ENCODE results near the gene BCL11B. TPM values are rescaled to one million over a fixed set of nuclear protein-coding genes. Genes with fewer than 3 reads are reported as not detected.
"Not testable (repeated sequence)": the region's sequence is repeated elsewhere in the genome, so short reads cannot be mapped to it uniquely, and the experiment has no call there.

BCL11B gene
- total and polyA plus RNA-seq, 2 donors (not counting 1 experiment from before 2014, with no cell fraction given): 0.33 to 0.42 TPM

DNA sequence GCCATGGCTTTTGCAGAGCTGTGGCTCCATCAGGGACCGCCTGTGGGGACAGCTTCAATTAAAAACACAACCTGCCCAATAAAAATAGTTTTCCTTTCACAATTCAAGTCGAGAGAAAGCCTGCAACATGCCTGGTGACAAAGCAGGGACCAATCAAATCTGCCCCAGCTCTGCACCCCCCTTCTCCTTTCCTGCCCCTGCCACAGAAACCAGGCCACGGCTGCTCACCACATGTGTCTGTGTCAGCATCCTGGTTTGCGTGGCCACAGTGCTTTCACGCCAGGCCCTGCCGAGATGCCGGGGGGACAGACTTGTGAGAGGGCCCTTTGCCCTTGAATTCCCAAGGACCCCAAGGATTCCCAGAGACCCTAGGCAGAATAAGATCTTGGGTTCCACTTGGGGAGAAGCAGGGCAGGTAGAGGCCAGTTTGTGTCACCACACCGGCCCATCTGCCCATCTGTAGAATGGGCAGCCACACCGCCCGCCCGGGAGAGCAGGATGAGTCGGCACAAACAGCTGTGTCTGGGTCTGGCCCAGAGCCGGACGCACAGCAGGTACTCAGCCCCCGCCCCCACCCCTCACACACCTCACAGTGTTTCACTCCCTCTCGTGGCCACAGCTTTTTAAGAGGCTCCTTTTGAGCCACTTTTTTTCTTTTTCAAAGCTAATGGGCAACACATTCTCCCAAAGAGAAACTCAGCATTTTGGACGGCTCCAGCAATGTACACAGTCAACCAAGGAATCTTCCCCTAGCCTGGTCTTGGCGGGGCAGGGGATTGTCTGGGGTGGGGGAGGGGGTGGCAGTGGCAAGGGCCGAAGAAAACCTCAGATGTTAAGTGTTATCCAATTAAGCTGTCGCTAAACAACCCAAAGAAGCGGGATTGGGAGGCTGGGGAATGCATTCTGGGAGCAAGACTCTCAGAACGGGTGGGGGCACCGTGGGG lies 41.5 kb downstream of the BCL11B start:
- no peak overlapping the region for H3K4me3 ChIP-seq (ENCODE audit: control extremely low read depth in 1 of 5, extremely low read depth in 1 of 5, insufficient read depth in 1 of 5, low read depth in 2 of 5, low read length in 4 of 5)
- peaks cover 2% of the 10 kb centered on the region for H3K9me3 Mint-ChIP-seq (ENCODE audit: insufficient read depth)
- no peaks in the 10 kb centered on the region for H3K36me3 ChIP-seq (replicated peaks in 1 of 2; ENCODE audit: control extremely low read depth in 1 of 2, control insufficient read depth in 1 of 2, extremely low read depth in 1 of 2, insufficient read depth in 2 of 2, low read length in 1 of 2)
- H3K9me3 ChIP-seq (ENCODE audit: control extremely low read depth in 1 of 3, control insufficient read depth in 2 of 3, insufficient read depth in 1 of 3, low read length in 2 of 3): peaks cover 0 to 58% (median 6%) of the 10 kb centered on the region in 3 donors
- H3K27ac Mint-ChIP-seq: no peak overlapping the region
- CTCF ChIA-PET: no interaction called here
- POLR2A ChIA-PET: no interaction called here
- ATAC-seq (ENCODE audit: low read depth) (no peak), DNase-seq (no peak)
- no peaks in the 10 kb centered on the region for H3K4me1 ChIP-seq (ENCODE audit: control insufficient read depth in 2 of 2, insufficient read depth in 2 of 2, low read length in 2 of 2)
- no peak overlapping the region for H3K4me3 Mint-ChIP-seq
- 54% methylated on average over 21 of the region's 23 CpGs for WGBS (ENCODE audit: insufficient coverage)
- TF ChIP-seq CTCF (IDR thresholded peaks at IDR 0.05): no peak
- intact Hi-C loops (cut with micrococcal nuclease): no loop called here
- no peak overlapping the region for H3K27ac ChIP-seq (ENCODE audit: low read length in 2 of 2)
- H3K27me3 ChIP-seq (replicated peaks in 1 of 4; ENCODE audit: control extremely low read depth in 1 of 4, control insufficient read depth in 3 of 4, insufficient read depth in 4 of 4, low read length in 3 of 4): peaks cover 0 to 14% (median 2%) of the 10 kb centered on the region in 4 experiments
- no peaks in the 10 kb centered on the region for H3K79me2 ChIP-seq (ENCODE audit: control insufficient read depth, insufficient read depth, low read length)
- no peak overlapping the region for H2AFZ ChIP-seq (ENCODE audit: insufficient read depth, low read depth, low read length, poor library complexity, severe bottlenecking)
- H3K4me2 ChIP-seq (replicated peaks; ENCODE audit: low read depth, low read length, poor library complexity, severe bottlenecking): no peak overlapping the region
- no peaks in the 10 kb centered on the region for H4K20me1 ChIP-seq (ENCODE audit: control insufficient read depth, insufficient read depth, low read length, poor library complexity, severe bottlenecking)
- peaks cover 23% of the 10 kb centered on the region for H3K27me3 Mint-ChIP-seq
- H3K9ac ChIP-seq (ENCODE audit: low read length): no peak overlapping the region
- H3K4me1 Mint-ChIP-seq: no peaks in the 10 kb centered on the region

DNA sequence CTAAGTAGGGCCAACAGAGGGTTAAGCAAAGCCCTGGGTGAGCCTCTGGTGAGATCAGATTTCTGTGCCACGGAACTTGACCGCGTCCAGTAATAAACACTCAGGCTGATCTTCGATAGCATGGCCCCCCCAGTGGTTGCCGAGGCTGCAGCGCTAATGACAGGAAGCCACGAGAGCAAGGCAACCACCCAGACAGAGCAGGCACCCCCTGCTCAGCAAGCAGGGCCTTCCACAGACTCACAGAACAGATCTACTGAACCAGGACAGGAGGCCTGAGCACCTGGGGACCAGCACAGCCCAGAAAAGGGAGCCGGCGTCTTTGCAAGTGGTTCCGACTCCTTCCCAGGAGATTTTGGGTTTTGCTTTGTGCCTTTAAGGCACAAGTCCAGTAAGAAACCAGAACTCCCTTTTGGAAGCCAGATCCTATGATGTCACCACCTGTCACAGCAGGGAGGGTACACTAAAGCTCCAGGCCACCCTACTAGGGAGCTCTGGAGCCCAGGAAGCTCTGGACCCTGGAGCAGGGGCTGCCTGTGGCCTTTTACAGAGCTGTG lies 42.3 kb downstream of the BCL11B start:
- ATAC-seq (ENCODE audit: low read depth) (no peak), DNase-seq (no peak)
- no peak overlapping the region for H3K27ac Mint-ChIP-seq
- H3K4me3 Mint-ChIP-seq: no peak overlapping the region
- H3K9me3 Mint-ChIP-seq (ENCODE audit: insufficient read depth): no peaks in the 10 kb centered on the region
- Histone ChIP-seq H3K4me2 (replicated peaks; ENCODE audit: low read depth, low read length, poor library complexity, severe bottlenecking) (no peak overlapping the region), H3K9me3 (ENCODE audit: control extremely low read depth in 1 of 3, control insufficient read depth in 2 of 3, insufficient read depth in 1 of 3, low read length in 2 of 3) (peaks cover 0 to 51% (median under 1%) of the 10 kb centered on the region in 3 donors), H4K20me1 (ENCODE audit: control insufficient read depth, insufficient read depth, low read length, poor library complexity, severe bottlenecking) (no peaks in the 10 kb centered on the region), H3K36me3 (replicated peaks in 1 of 2; ENCODE audit: control extremely low read depth in 1 of 2, control insufficient read depth in 1 of 2, extremely low read depth in 1 of 2, insufficient read depth in 2 of 2, low read length in 1 of 2) (no peaks in the 10 kb centered on the region), H3K27ac (ENCODE audit: low read length in 2 of 2) (no peak overlapping the region), H3K4me3 (ENCODE audit: control extremely low read depth in 1 of 5, extremely low read depth in 1 of 5, insufficient read depth in 1 of 5, low read depth in 2 of 5, low read length in 4 of 5) (no peak overlapping the region), H3K79me2 (ENCODE audit: control insufficient read depth, insufficient read depth, low read length) (no peaks in the 10 kb centered on the region), H2AFZ (ENCODE audit: insufficient read depth, low read depth, low read length, poor library complexity, severe bottlenecking) (no peak overlapping the region), H3K9ac (ENCODE audit: low read length) (no peak overlapping the region), H3K4me1 (ENCODE audit: control insufficient read depth in 2 of 2, insufficient read depth in 2 of 2, low read length in 2 of 2) (no peaks in the 10 kb centered on the region), H3K27me3 (replicated peaks in 1 of 4; ENCODE audit: control extremely low read depth in 1 of 4, control insufficient read depth in 3 of 4, insufficient read depth in 4 of 4, low read length in 3 of 4) (peaks cover 0 to 14% (median 2%) of the 10 kb centered on the region in 4 experiments)
- ChIA-PET POLR2A (no interaction called here), CTCF (interaction anchor here (0.5 kb wide), 1 partner anchor 1699 kb away, joined by 3 read pairs; no protein-coding TSS in a partner anchor)
- H3K27me3 Mint-ChIP-seq: peaks cover 23% of the 10 kb centered on the region
- intact Hi-C loops (cut with micrococcal nuclease): no loop called here
- WGBS (ENCODE audit: insufficient coverage): 49% methylated on average over 10 of the region's 10 CpGs
- TF ChIP-seq CTCF (IDR thresholded peaks at IDR 0.05): no peak
- no peak for TF ChIP-seq EZH2 (IDR thresholded peaks at IDR 0.05; ENCODE audit: borderline replicate concordance, insufficient read depth, low read depth, low read length, poor library complexity, severe bottlenecking)
- no peaks in the 10 kb centered on the region for H3K4me1 Mint-ChIP-seq

DNA sequence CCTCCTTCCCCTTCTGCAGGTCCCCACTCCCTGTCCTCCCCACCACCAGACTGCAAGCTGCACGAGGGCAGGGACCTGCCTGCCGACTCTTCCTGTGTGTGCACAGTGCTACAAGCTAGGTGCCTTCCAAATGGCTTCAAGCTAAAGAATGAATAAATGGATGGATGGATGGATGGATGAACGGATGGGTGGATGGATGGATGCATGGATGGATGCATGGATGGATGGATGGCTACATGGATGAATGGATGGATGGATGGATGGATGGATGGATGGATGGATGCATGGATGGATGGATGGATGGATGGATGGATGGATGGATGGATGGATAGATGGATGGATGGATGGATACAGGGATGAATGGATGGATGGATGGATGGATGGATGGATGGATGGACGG lies 43.2 kb downstream of the BCL11B start:
- H3K27me3 Mint-ChIP-seq: peaks cover 19% of the 10 kb centered on the region
- peaks cover 0 to 14% (median 2%) of the 10 kb centered on the region in 4 experiments for H3K27me3 ChIP-seq (replicated peaks in 1 of 4; ENCODE audit: control extremely low read depth in 1 of 4, control insufficient read depth in 3 of 4, insufficient read depth in 4 of 4, low read length in 3 of 4)
- H3K4me2 ChIP-seq (replicated peaks; ENCODE audit: low read depth, low read length, poor library complexity, severe bottlenecking); H3K27ac ChIP-seq (ENCODE audit: low read length in 2 of 2); H3K4me3 ChIP-seq (ENCODE audit: control extremely low read depth in 1 of 5, extremely low read depth in 1 of 5, insufficient read depth in 1 of 5, low read depth in 2 of 5, low read length in 4 of 5); H4K20me1 ChIP-seq (ENCODE audit: control insufficient read depth, insufficient read depth, low read length, poor library complexity, severe bottlenecking); H3K36me3 ChIP-seq (replicated peaks in 1 of 2; ENCODE audit: control extremely low read depth in 1 of 2, control insufficient read depth in 1 of 2, extremely low read depth in 1 of 2, insufficient read depth in 2 of 2, low read length in 1 of 2); H3K9ac ChIP-seq (ENCODE audit: low read length); H3K9me3 Mint-ChIP-seq (ENCODE audit: insufficient read depth); POLR2A ChIA-PET; H3K4me1 ChIP-seq (ENCODE audit: control insufficient read depth in 2 of 2, insufficient read depth in 2 of 2, low read length in 2 of 2); H2AFZ ChIP-seq (ENCODE audit: insufficient read depth, low read depth, low read length, poor library complexity, severe bottlenecking); DNase-seq; H3K4me1 Mint-ChIP-seq; intact Hi-C loops (cut with micrococcal nuclease); H3K4me3 Mint-ChIP-seq; H3K79me2 ChIP-seq (ENCODE audit: control insufficient read depth, insufficient read depth, low read length); H3K27ac Mint-ChIP-seq; ATAC-seq (ENCODE audit: low read depth): not testable (repeated sequence)
- WGBS (ENCODE audit: insufficient coverage): 73% methylated on average over 2 of the region's 4 CpGs
- CTCF ChIA-PET: interaction anchor here (0.5 kb wide), 1 partner anchor 1698 kb away, joined by 3 read pairs; no protein-coding TSS in a partner anchor
- peaks cover 0 to 50% (median 0%) of the 10 kb centered on the region in 3 donors for H3K9me3 ChIP-seq (ENCODE audit: control extremely low read depth in 1 of 3, control insufficient read depth in 2 of 3, insufficient read depth in 1 of 3, low read length in 2 of 3)
